Natural killer cell (primary cell): ENCODE measurements around the gene IDE. TPM values are rescaled to one million over a fixed set of nuclear protein-coding genes. Genes with fewer than 3 reads are reported as not detected.

ENCODE experiments used
- ATAC-seq, 3 donors: fragments of 150-1000 bp in 2 of 3; fragments of 200-7000 bp in 1 of 3; cut with Tn5 transposase; 1 replicate in 1 of 3; 2 replicates in 2 of 3; pipeline ENCODE4 v1.10.0; 2021; ENCODE audit warnings: mild to moderate bottlenecking in 2 of 3, moderate library complexity in 2 of 3
- DNase-seq, 2 donors: peaks; one replicate each; pipeline versions ENCODE4 v3.0.0 to v3.0.0-alpha.2; 2013 to 2021; ENCODE audit warnings: mixed read lengths in 1 of 2
- H3K27ac ChIP-seq: one replicate; pipeline ENCODE4 v1.5.1; 2013; ENCODE audit warnings: mild to moderate bottlenecking, low read length
- H3K27me3 ChIP-seq: one replicate; pipeline ENCODE4 v1.6.1; 2013; ENCODE audit warnings: low read length; ENCODE audit not compliant: control insufficient read depth, insufficient read depth
- H3K36me3 ChIP-seq: one replicate; pipeline ENCODE4 v1.6.1; 2013; ENCODE audit warnings: low read length; ENCODE audit not compliant: control insufficient read depth, insufficient read depth
- H3K4me1 ChIP-seq: one replicate; pipeline ENCODE4 v1.6.1; 2013; ENCODE audit warnings: low read length; ENCODE audit not compliant: control insufficient read depth, insufficient read depth
- H3K4me3 ChIP-seq: one replicate; pipeline ENCODE4 v1.5.1; 2013; ENCODE audit warnings: low read length
- H3K9me3 ChIP-seq: one replicate; pipeline ENCODE4 v1.6.1; 2013; ENCODE audit warnings: low read length; ENCODE audit not compliant: control insufficient read depth, insufficient read depth
- H3K27ac Mint-ChIP-seq, 2 donors: one replicate each; pipeline ENCODE4 v1.8.0; 2022; ENCODE audit warnings: mild to moderate bottlenecking in 2 of 2, mixed read lengths in 2 of 2, moderate library complexity in 1 of 2
- H3K27me3 Mint-ChIP-seq, 2 donors: one replicate each; pipeline ENCODE4 v1.8.0; 2022; ENCODE audit warnings: low read depth in 2 of 2, mixed read lengths in 2 of 2
- H3K36me3 Mint-ChIP-seq: one replicate; pipeline ENCODE4 v1.8.0; 2022; ENCODE audit warnings: mixed read lengths
- H3K4me1 Mint-ChIP-seq, 2 donors: one replicate each; pipeline ENCODE4 v1.8.0; 2022; ENCODE audit warnings: mixed read lengths in 2 of 2
- H3K4me3 Mint-ChIP-seq: one replicate; pipeline ENCODE4 v1.8.0; 2022; ENCODE audit warnings: mild to moderate bottlenecking, moderate library complexity, mixed read lengths
- H3K9me3 Mint-ChIP-seq, 2 donors: one replicate each; pipeline ENCODE4 v1.8.0; 2022; ENCODE audit warnings: mixed read lengths in 2 of 2
- WGBS: methylation state at CpG from one replicate; pipeline ENCODE4 v1.1.7; 2013; ENCODE audit warnings: missing lambda C conversion rate; ENCODE audit not compliant: insufficient coverage; 5-methylcytosine and 5-hydroxymethylcytosine counted together
- intact Hi-C: fragments of 100-400 bp; cut with micrococcal nuclease; formaldehyde crosslinking; loops from one replicate; pipeline ENCODE4 v1.14.2; 2022
- total RNA-seq, 4 donors: library from RNA; stranded (reverse); fragments of 120-200 nt in 1 of 4; gene quantifications; one replicate each; pipeline versions ENCODE4 v1.2.3 to v1.2.4, GENCODE V29; 2013 to 2022
- TF ChIP-seq, protein P1 (sequence below): fragments of 200-600 bp; IDR thresholded peaks from one replicate; pipeline ENCODE4 v1.8.0; 2022; ENCODE audit warnings: antibody characterized with exemption

Gene IDE
- total RNA-seq, 3 donors from 2014 or later (not counting 1 experiment from before 2014, with no cell fraction given): 18.2 to 23.5 (median 21.8) TPM

DNA sequence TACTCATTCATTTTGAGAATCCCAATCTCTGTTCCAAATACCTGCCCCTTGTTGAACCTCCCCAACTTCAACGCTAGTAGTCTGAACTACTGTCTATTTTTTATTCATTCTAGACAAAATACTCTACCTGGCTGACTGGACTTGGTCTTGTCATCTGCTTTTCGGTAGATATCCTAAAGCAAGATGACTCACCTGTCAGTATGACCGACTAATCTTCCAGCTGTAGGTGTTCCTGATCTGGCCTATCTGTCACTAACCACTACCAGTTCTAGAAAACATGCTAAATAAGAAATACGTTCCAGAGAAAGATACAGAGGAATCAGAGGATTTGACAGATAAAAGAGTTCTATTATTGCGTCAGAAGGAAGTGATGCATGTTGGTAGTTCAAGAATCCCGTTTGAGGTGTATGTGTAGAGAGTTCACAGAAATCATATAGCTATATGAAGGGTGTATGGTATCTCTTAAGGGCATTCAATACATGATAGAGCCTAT, 81.1 kb downstream of the IDE start:
- no peaks in the 10 kb centered on the region for H3K4me1 Mint-ChIP-seq

GRCh38 chr10:92490387-92490786, 83.5 kb downstream of the IDE start:
- Mint-ChIP-seq H3K4me3 (no peak overlapping the region), H3K27ac (no peak overlapping the region), H3K27me3 (no peaks in the 10 kb centered on the region), H3K4me1 (no peaks in the 10 kb centered on the region), H3K9me3 (no peaks in the 10 kb centered on the region), H3K36me3 (peaks cover 7% of the 10 kb centered on the region)
- Histone ChIP-seq H3K27me3 (no peaks in the 10 kb centered on the region), H3K27ac (no peak overlapping the region), H3K4me1 (no peaks in the 10 kb centered on the region), H3K36me3 (peaks cover 23% of the 10 kb centered on the region), H3K9me3 (no peaks in the 10 kb centered on the region), H3K4me3 (no peak overlapping the region)
- intact Hi-C loops: no loop called here
- 100% methylated on average over 2 of the region's 2 CpGs for WGBS
- DNase-seq (no peak), ATAC-seq (no peak)
- TF ChIP-seq, protein P1, sequence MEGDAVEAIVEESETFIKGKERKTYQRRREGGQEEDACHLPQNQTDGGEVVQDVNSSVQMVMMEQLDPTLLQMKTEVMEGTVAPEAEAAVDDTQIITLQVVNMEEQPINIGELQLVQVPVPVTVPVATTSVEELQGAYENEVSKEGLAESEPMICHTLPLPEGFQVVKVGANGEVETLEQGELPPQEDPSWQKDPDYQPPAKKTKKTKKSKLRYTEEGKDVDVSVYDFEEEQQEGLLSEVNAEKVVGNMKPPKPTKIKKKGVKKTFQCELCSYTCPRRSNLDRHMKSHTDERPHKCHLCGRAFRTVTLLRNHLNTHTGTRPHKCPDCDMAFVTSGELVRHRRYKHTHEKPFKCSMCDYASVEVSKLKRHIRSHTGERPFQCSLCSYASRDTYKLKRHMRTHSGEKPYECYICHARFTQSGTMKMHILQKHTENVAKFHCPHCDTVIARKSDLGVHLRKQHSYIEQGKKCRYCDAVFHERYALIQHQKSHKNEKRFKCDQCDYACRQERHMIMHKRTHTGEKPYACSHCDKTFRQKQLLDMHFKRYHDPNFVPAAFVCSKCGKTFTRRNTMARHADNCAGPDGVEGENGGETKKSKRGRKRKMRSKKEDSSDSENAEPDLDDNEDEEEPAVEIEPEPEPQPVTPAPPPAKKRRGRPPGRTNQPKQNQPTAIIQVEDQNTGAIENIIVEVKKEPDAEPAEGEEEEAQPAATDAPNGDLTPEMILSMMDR: no peak

More for the DNA sequence above, 81.1 kb downstream of the IDE start:
- peaks cover 28% of the 10 kb centered on the region for H3K36me3 ChIP-seq
- H3K27ac ChIP-seq: no peak overlapping the region
- no peaks in the 10 kb centered on the region for H3K4me1 ChIP-seq
- no peaks in the 10 kb centered on the region for H3K9me3 Mint-ChIP-seq
- intact Hi-C loops: no loop called here
- no peaks in the 10 kb centered on the region for H3K27me3 Mint-ChIP-seq
- no peak for DNase-seq
- H3K4me3 ChIP-seq: no peak overlapping the region
- no peaks in the 10 kb centered on the region for H3K27me3 ChIP-seq
- peaks cover 7% of the 10 kb centered on the region for H3K36me3 Mint-ChIP-seq
- 93% methylated on average over 6 of the region's 6 CpGs for WGBS
- H3K4me3 Mint-ChIP-seq: no peak overlapping the region
- H3K27ac Mint-ChIP-seq: no peak overlapping the region
- ATAC-seq: no peak
- no peaks in the 10 kb centered on the region for H3K9me3 ChIP-seq
- TF ChIP-seq, protein P1: no peak

DNA sequence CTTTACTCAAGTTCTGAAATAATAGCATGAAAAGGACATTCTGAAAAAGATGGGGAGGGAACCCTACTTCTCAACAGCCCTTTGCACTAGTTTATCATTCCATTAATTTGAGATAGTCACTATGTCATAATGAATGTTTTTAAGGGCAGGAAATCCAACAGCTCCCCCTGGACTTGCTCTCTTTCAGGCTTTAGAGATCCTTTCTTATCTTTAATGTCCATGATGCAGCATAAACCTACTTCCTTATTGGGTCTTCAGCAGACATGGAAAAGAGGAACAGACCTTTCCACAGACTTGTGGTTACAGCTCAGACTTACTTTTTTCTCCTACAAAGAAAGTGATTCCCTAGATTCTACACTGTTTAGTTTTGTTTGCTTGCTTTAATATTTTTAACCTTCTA, 87.3 kb downstream of the IDE start:
- intact Hi-C loops: no loop called here
- peak in 1 of 3 donors; percentile 68 for ATAC-seq
- H3K27me3 Mint-ChIP-seq: no peaks in the 10 kb centered on the region
- Histone ChIP-seq H3K4me1 (no peaks in the 10 kb centered on the region), H3K27me3 (no peaks in the 10 kb centered on the region), H3K4me3 (no peak overlapping the region), H3K9me3 (no peaks in the 10 kb centered on the region), H3K27ac (no peak overlapping the region), H3K36me3 (peaks cover 28% of the 10 kb centered on the region)
- H3K9me3 Mint-ChIP-seq: no peaks in the 10 kb centered on the region
- no peak for DNase-seq
- H3K27ac Mint-ChIP-seq: no peak overlapping the region
- TF ChIP-seq, protein P1: no peak
- no peaks in the 10 kb centered on the region for H3K4me1 Mint-ChIP-seq
- peaks cover 7% of the 10 kb centered on the region for H3K36me3 Mint-ChIP-seq
- no peak overlapping the region for H3K4me3 Mint-ChIP-seq

GRCh38 chr10:92483539-92483938, 90.4 kb downstream of the IDE start:
- H3K4me3 ChIP-seq: no peak overlapping the region
- TF ChIP-seq, protein P1: no peak
- H3K27me3 ChIP-seq: no peaks in the 10 kb centered on the region
- 99% methylated on average over 4 of the region's 4 CpGs for whole genome bisulfite sequencing
- H3K36me3 Mint-ChIP-seq: peaks cover 3% of the 10 kb centered on the region
- no peaks in the 10 kb centered on the region for H3K4me1 Mint-ChIP-seq
- H3K27me3 Mint-ChIP-seq: no peaks in the 10 kb centered on the region
- no peak overlapping the region for H3K4me3 Mint-ChIP-seq
- no peaks in the 10 kb centered on the region for H3K9me3 Mint-ChIP-seq
- peaks cover 34% of the 10 kb centered on the region for H3K36me3 ChIP-seq
- no peaks in the 10 kb centered on the region for H3K4me1 ChIP-seq
- intact Hi-C loops: no loop called here
- H3K27ac ChIP-seq: no peak overlapping the region
- no peak overlapping the region for H3K27ac Mint-ChIP-seq
- DNase-seq (no peak), ATAC-seq (no peak)
- no peaks in the 10 kb centered on the region for H3K9me3 ChIP-seq
